T-helper 22 cell (primary cell): ENCODE data around the gene MAPT.

Experiments
- DNase-seq: peaks from one replicate; pipeline ENCODE4 v3.0.0-alpha.2; 2020; ENCODE audit warnings: low read depth

Gene MAPT

GRCh38 chr17:45894022-45894784, at the start of gene MAPT:
Gene MAPT, plus strand, starts transcription at chr17:45894554. Its CDS starts 67,784 bp downstream, at chr17:45962338.
- DNase-seq = peak; percentile 58

- DNase-seq = no peak
Observed at GRCh38 chr17:45844695-45845375, 49.5 kb upstream of the MAPT start, which contains the start of gene SPPL2C. Gene SPPL2C, plus strand, starts transcription at chr17:45844881. Its CDS starts 26 bp downstream, at chr17:45844907.

GRCh38 chr17:45845376-45846185, 48.8 kb upstream of the MAPT start:
- DNase-seq = no peak

DNA sequence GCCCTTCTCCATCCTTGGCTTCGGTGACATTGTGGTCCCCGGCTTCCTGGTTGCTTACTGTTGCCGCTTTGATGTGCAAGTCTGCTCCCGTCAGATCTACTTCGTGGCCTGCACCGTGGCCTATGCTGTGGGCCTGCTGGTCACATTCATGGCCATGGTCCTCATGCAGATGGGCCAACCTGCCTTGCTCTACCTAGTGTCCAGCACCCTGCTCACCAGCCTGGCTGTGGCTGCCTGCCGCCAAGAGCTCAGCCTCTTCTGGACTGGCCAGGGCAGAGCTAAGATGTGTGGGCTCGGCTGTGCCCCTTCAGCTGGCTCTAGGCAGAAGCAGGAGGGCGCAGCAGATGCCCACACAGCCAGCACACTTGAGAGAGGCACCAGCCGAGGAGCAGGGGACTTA, 48.1 kb upstream of the MAPT start:
- no peak for DNase-seq

- no peak for DNase-seq
Observed at GRCh38 chr17:45846646-45847045, 47.7 kb upstream of the MAPT start.

- no peak for DNase-seq
Observed at GRCh38 chr17:45847101-45847500, 47.3 kb upstream of the MAPT start.

GRCh38 chr17:45847747-45848146, 46.6 kb upstream of the MAPT start:
- no peak for DNase-seq

GRCh38 chr17:45848405-45848804, 45.9 kb upstream of the MAPT start:
- no peak for DNase-seq

- DNase-seq = no peak
Observed at GRCh38 chr17:45848868-45849535, 45.4 kb upstream of the MAPT start.

DNA sequence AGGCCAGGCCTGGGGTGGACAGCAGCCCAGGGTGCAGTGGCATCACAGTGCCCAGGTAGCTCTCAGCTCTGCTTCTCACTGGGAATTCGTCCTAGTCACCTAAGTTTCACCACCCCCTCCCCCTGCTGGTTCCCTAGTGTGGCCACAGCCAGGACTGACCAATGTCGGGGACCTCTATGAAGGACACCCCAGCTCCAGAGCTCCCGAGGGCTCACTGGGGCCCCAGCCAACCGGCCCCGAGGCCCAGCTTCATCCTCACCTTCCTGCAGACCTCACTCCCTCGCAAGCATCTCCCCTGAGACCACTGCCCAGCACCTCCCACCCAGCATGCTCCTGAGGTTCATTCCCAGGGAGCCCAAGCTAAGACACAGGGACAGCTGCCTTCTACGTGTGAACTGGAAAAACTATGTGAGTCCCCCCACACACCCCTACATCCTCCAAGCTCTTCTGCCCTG, 44.8 kb upstream of the MAPT start:
- DNase-seq = no peak

- DNase-seq = no peak
Observed at GRCh38 chr17:45850011-45850410, 44.3 kb upstream of the MAPT start.

GRCh38 chr17:45850468-45850867, 43.9 kb upstream of the MAPT start:
- DNase-seq = no peak

GRCh38 chr17:45851022-45851421, 43.3 kb upstream of the MAPT start:
- no peak for DNase-seq

DNA sequence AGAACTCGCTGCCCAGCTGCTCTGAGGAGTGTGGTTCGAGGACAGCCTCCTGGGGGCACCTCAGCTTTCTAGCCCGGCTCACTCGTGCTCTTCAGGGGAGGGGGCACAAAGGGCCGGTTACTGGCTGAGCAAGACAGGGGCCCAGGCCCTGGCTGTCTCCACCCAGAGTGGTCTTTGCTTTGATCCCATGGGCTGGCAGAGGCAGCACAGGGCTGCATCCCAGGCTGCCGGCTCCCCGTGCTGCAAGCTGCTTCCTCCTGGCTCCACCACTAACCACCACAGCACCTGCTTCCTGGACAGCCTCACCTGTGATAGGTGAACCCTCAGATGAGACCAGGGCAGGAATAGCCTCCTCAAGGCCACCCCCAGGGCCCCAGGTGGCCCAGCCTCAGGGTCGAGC, 42.9 kb upstream of the MAPT start:
- DNase-seq = no peak

GRCh38 chr17:45851873-45852272, 42.5 kb upstream of the MAPT start:
- DNase-seq = no peak

GRCh38 chr17:45852535-45853297, 41.6 kb upstream of the MAPT start:
- DNase-seq = no peak

DNA sequence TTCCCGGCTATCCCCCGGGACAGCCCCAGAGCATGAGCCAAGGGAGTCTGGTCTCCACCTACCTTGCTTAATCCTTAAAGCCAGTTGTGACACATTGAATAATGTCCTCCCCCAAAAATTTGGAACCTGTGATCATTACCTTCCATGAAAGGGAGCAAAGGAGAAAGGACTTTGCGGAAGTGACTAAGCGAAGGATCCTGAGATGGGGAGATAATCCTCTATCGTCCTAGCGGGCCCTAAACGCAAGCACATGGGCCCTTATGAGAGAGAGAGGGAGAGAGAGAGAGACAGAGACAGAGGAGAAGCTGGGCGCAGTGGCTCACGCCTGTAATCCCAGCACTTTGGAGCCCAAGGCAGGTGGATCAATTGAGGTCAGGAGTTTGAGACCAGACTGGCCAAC, 40.1 kb upstream of the MAPT start:
- DNase-seq = no peak

DNA sequence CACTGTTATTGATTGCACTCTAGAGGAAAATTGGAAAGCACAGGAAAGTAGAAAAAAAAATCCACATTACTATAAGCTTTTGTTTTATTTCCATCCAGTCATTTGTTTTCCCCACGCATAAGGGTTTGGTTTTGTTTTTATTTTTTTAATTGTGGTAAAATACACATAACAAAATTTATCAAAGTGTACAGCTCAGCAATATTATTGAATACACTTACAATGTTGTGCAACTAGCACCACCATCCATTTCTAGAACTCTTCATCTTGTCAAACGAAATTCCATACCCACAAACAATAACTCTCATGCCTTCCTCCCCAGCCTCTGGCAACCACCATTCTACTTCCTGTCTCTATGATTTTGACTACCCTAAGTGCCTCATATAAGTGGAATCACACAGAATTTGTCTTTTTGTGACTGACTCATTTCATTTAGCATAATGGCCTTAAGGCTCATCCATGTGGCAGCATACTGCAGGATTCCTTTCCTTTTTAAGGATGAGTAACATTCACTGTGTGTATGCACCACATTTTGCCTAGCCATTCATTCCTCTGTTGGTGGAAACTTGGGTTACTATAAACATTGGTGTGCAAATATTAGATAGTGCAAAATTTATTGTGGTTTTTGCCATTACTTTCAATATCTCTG, 38.5 kb upstream of the MAPT start:
- DNase-seq = no peak

GRCh38 chr17:45857977-45858708, 36.2 kb upstream of the MAPT start:
- no peak for DNase-seq

- DNase-seq = no peak
Observed at GRCh38 chr17:45861165-45861564, 33.2 kb upstream of the MAPT start.
